Sigmoid colon (tissue), 4 donors: Measurements from ENCODE around the gene KCNQ5.

ENCODE experiments used
- POLR2AphosphoS5 ChIP-seq, 4 donors: sonication (generic); formaldehyde crosslinking; IDR thresholded peaks; one replicate each; pipeline ENCODE4 v1.6.1; 2017; ENCODE audit warnings: antibody characterized with exemption in 4 of 4
- TF ChIP-seq, protein P1 (sequence below), 4 experiments: fragments of 450-650 bp in 3 of 4; fragments of 200-600 bp in 1 of 4; IDR thresholded peaks; one replicate each; pipeline ENCODE4 v1.5.1; 2016 to 2019; ENCODE audit warnings: antibody characterized with exemption in 4 of 4, mild to moderate bottlenecking in 3 of 4, moderate library complexity in 2 of 4

- TF ChIP-seq POLR2AphosphoS5 (IDR thresholded peaks at IDR 0.05): no peak
- TF ChIP-seq, protein P1, sequence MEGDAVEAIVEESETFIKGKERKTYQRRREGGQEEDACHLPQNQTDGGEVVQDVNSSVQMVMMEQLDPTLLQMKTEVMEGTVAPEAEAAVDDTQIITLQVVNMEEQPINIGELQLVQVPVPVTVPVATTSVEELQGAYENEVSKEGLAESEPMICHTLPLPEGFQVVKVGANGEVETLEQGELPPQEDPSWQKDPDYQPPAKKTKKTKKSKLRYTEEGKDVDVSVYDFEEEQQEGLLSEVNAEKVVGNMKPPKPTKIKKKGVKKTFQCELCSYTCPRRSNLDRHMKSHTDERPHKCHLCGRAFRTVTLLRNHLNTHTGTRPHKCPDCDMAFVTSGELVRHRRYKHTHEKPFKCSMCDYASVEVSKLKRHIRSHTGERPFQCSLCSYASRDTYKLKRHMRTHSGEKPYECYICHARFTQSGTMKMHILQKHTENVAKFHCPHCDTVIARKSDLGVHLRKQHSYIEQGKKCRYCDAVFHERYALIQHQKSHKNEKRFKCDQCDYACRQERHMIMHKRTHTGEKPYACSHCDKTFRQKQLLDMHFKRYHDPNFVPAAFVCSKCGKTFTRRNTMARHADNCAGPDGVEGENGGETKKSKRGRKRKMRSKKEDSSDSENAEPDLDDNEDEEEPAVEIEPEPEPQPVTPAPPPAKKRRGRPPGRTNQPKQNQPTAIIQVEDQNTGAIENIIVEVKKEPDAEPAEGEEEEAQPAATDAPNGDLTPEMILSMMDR (IDR thresholded peaks at IDR 0.05): no peak
Observed at GRCh38 chr6:72784071-72784470, 162.2 kb downstream of the KCNQ5 start.
